ENCODE data around the gene PLP2.

GRCh38 chrX:49160908-49161307, 10.8 kb upstream of the PLP2 start:
- TF ChIP-seq CTCF (IDR thresholded peaks at IDR 0.05) (no peak), POLR2A (IDR thresholded peaks at IDR 0.05) (no peak)
